Suprapubic skin (tissue), 4 donors: ENCODE results near the gene JUP. TPM values are rescaled to one million over a fixed set of nuclear protein-coding genes. Genes with fewer than 3 reads are reported as not detected.

Experiments
- DNase-seq, 2 donors: peaks; one replicate each; pipeline ENCODE4 v3.0.0-alpha.2; 2019; ENCODE audit warnings: low spot score in 2 of 2
- H3K27ac ChIP-seq: fragments of 200-600 bp; sonication (generic); one replicate; pipeline ENCODE4 v1.5.1; 2019
- H3K27me3 ChIP-seq: fragments of 200-600 bp; sonication (generic); one replicate; pipeline ENCODE4 v1.5.1; 2019
- H3K36me3 ChIP-seq: fragments of 200-600 bp; sonication (generic); one replicate; pipeline ENCODE4 v1.5.1; 2019
- H3K4me1 ChIP-seq: fragments of 200-600 bp; sonication (generic); one replicate; pipeline ENCODE4 v1.5.1; 2019
- H3K4me3 ChIP-seq: fragments of 200-600 bp; sonication (generic); one replicate; pipeline ENCODE4 v1.5.1; 2019; ENCODE audit warnings: mild to moderate bottlenecking
- H3K9me3 ChIP-seq: fragments of 200-600 bp; sonication (generic); one replicate; pipeline ENCODE4 v1.5.1; 2019
- CTCF ChIP-seq, 2 donors: fragments of 200-600 bp in 1 of 2; fragments of 450-650 bp in 1 of 2; sonication (generic) in 1 of 2; IDR thresholded peaks; one replicate each; pipeline ENCODE4 v1.5.1; 2016 to 2019; ENCODE audit warnings: antibody characterized with exemption in 2 of 2, mild to moderate bottlenecking in 1 of 2, moderate library complexity in 1 of 2
- EP300 ChIP-seq: sonication (generic); formaldehyde crosslinking; IDR thresholded peaks from one replicate; pipeline ENCODE4 v1.6.1; 2017; ENCODE audit warnings: antibody characterized with exemption
- POLR2A ChIP-seq, 2 donors: fragments of 450-650 bp; IDR thresholded peaks; one replicate each; pipeline ENCODE4 v1.6.1; 2017; ENCODE audit warnings: antibody characterized with exemption in 2 of 2, mild to moderate bottlenecking in 2 of 2, moderate library complexity in 2 of 2
- POLR2AphosphoS5 ChIP-seq, 3 donors: sonication (generic); formaldehyde crosslinking; IDR thresholded peaks; one replicate each; pipeline ENCODE4 v1.6.1; 2017; ENCODE audit warnings: antibody characterized with exemption in 3 of 3
- WGBS: methylation state at CpG from one replicate; pipeline ENCODE4 v1.1.5; 2018; 5-methylcytosine and 5-hydroxymethylcytosine counted together
- total RNA-seq, 4 donors: library from RNA; depleted of rRNA; stranded (reverse); fragments of >200 nt; gene quantifications; one replicate each; pipeline ENCODE4 v1.1.0, GENCODE V29; 2016

Gene JUP
- total RNA-seq, 4 donors from 2014 or later = 1,107 to 2,369 (median 1,992) TPM

- no peak for TF ChIP-seq POLR2AphosphoS5 (IDR thresholded peaks at IDR 0.05)
- no peak for TF ChIP-seq CTCF (IDR thresholded peaks at IDR 0.05)
- no peak for TF ChIP-seq EP300
- no peak for TF ChIP-seq POLR2A (IDR thresholded peaks at IDR 0.05)
- Histone ChIP-seq H3K4me3 (no peak overlapping the region), H3K9me3 (no peaks in the 10 kb centered on the region), H3K4me1 (peaks cover 56% of the 10 kb centered on the region), H3K27ac (peak overlapping the region; percentile 94), H3K27me3 (no peaks in the 10 kb centered on the region), H3K36me3 (no peaks in the 10 kb centered on the region)
- 94% methylated on average over 5 of the region's 5 CpGs for WGBS
- DNase-seq = no peak
Measured at GRCh38 chr17:41794540-41794975, 8.0 kb upstream of the JUP start.

GRCh38 chr17:41793784-41794539, 7.5 kb upstream of the JUP start:
- 62% methylated on average over 14 of the region's 14 CpGs for WGBS
- TF ChIP-seq POLR2AphosphoS5 (IDR thresholded peaks at IDR 0.05) (no peak), EP300 (no peak), POLR2A (IDR thresholded peaks at IDR 0.05) (no peak), CTCF (IDR thresholded peaks at IDR 0.05) (no peak)
- Histone ChIP-seq H3K4me1 (peaks cover 58% of the 10 kb centered on the region), H3K9me3 (no peaks in the 10 kb centered on the region), H3K27me3 (no peaks in the 10 kb centered on the region), H3K27ac (peak overlapping the region; percentile 94), H3K36me3 (no peaks in the 10 kb centered on the region), H3K4me3 (peak overlapping the region; percentile 31)
- no peak for DNase-seq

GRCh38 chr17:41792845-41793783, 6.6 kb upstream of the JUP start:
- Histone ChIP-seq H3K36me3 (no peaks in the 10 kb centered on the region), H3K27ac (peak overlapping the region; percentile 94), H3K4me1 (peaks cover 67% of the 10 kb centered on the region), H3K9me3 (no peaks in the 10 kb centered on the region), H3K4me3 (peak overlapping the region; percentile 31), H3K27me3 (no peaks in the 10 kb centered on the region)
- WGBS = 33% methylated on average over 15 of the region's 22 CpGs
- TF ChIP-seq EP300 (no peak), POLR2AphosphoS5 (IDR thresholded peaks at IDR 0.05) (peak in 1 of 3 donors; percentile 66), CTCF (IDR thresholded peaks at IDR 0.05) (no peak), POLR2A (IDR thresholded peaks at IDR 0.05) (no peak)
- peak in 1 of 2 donors; percentile 76 for DNase-seq

DNA sequence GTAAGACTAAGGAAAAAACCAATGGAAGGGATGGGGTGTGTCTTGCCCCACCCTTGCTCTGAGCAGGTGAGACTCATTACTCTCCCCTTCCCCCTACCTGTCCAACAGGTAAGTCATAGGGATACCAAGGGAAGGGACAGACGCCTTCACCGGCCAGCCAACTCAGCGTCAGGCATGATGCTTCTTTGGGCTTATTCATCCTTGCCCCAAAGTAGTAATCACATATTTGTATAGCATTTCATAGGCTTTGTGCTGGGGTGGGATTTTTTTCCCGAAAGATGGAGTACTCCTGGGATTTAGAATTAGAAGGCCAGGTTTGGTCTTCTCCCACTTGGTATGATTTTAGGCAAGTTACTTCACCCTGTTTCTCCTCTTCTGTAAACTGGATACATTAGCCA, 509 bp upstream of the JUP start:
- no peak for DNase-seq
- WGBS = 21% methylated on average over 4 of the region's 4 CpGs
- Histone ChIP-seq H3K4me3 (peak overlapping the region; percentile 97), H3K27ac (peak overlapping the region; percentile 82), H3K27me3 (no peaks in the 10 kb centered on the region), H3K4me1 (peaks cover 78% of the 10 kb centered on the region), H3K9me3 (no peaks in the 10 kb centered on the region), H3K36me3 (no peaks in the 10 kb centered on the region)
- TF ChIP-seq POLR2A (IDR thresholded peaks at IDR 0.05) (no peak), CTCF (IDR thresholded peaks at IDR 0.05) (no peak), POLR2AphosphoS5 (IDR thresholded peaks at IDR 0.05) (no peak)

DNA sequence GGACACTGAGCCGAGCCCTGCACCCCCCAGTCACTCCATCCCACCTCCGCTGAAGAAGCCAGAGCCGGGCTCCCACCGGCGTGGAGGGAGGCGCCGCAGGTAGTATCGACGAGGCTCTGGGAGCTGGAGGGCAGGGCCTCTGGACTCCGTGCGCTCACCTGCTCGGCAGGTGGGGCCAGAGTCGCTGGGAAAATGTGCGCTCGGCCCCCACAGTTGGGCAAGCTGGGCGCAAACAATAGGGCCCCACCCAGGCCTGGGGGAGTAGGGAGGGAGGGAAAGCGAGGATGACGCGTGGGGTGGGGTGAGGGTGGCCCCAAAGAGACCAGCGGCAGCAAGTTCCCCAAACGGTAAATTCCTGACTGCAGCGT, 668 bp downstream of the JUP start:
- Histone ChIP-seq H3K27ac (peak overlapping the region; percentile 100), H3K9me3 (no peaks in the 10 kb centered on the region), H3K36me3 (no peaks in the 10 kb centered on the region), H3K4me1 (peaks cover 78% of the 10 kb centered on the region), H3K4me3 (peak overlapping the region; percentile 97), H3K27me3 (no peaks in the 10 kb centered on the region)
- peak; percentile 85 to 90 for DNase-seq
- TF ChIP-seq POLR2AphosphoS5 (IDR thresholded peaks at IDR 0.05) (peak in 2 of 3 donors; percentile 50 to 60), EP300 (no peak)
- whole genome bisulfite sequencing = 0% methylated on average over 11 of the region's 22 CpGs
